Transverse colon (tissue), 4 donors: ENCODE results near the gene TMEM30B. TPM values are rescaled to one million over a fixed set of nuclear protein-coding genes. Genes with fewer than 3 reads are reported as not detected.

Experiments
- DNase-seq: peaks from one replicate; pipeline ENCODE4 v3.0.0-alpha.2; 2019
- H3K27ac ChIP-seq, 4 donors: fragments of 200-600 bp; sonication (generic); 2 replicates each; pipeline ENCODE4 v1.5.1; 2016 to 2018; ENCODE audit warnings: inconsistent platforms in 4 of 4
- H3K27me3 ChIP-seq: fragments of 200-600 bp; sonication (generic); 2 replicates; pipeline ENCODE4 v1.5.1; 2017; ENCODE audit warnings: inconsistent platforms
- H3K36me3 ChIP-seq, 4 donors: fragments of 200-600 bp; sonication (generic); 2 replicates each; pipeline ENCODE4 v1.5.1; 2017 to 2019; ENCODE audit warnings: inconsistent platforms in 4 of 4
- H3K4me1 ChIP-seq, 4 donors: fragments of 200-600 bp; sonication (generic); 2 replicates each; pipeline ENCODE4 v1.5.1; 2017 to 2020; ENCODE audit warnings: inconsistent platforms in 4 of 4
- H3K4me3 ChIP-seq, 4 donors: fragments of 200-600 bp; sonication (generic); 1 replicate in 1 of 4; 2 replicates in 3 of 4; pipeline versions ENCODE4 v1.5.1 to v1.6.1; 2017 to 2019; ENCODE audit warnings: inconsistent platforms in 4 of 4
- H3K9me3 ChIP-seq, 2 donors: fragments of 200-600 bp; sonication (generic); 2 replicates each; pipeline ENCODE4 v1.5.1; 2017 to 2019; ENCODE audit warnings: inconsistent platforms in 2 of 2
- EP300 ChIP-seq: sonication (generic); formaldehyde crosslinking; IDR thresholded peaks from one replicate; pipeline ENCODE4 v1.6.1; 2017; ENCODE audit warnings: antibody characterized with exemption, low read depth
- POLR2A ChIP-seq: fragments of 450-650 bp; IDR thresholded peaks from one replicate; pipeline ENCODE4 v1.6.1; 2016; ENCODE audit warnings: antibody characterized with exemption, mild to moderate bottlenecking, moderate library complexity
- POLR2AphosphoS5 ChIP-seq, 3 donors: sonication (generic); formaldehyde crosslinking; IDR thresholded peaks; one replicate each; pipeline ENCODE4 v1.6.1; 2016; ENCODE audit warnings: antibody characterized with exemption in 3 of 3
- WGBS, 2 donors: methylation state at CpG; one replicate each; pipeline ENCODE4 v1.1.5; 2018; ENCODE audit warnings: low coverage in 1 of 2; 5-methylcytosine and 5-hydroxymethylcytosine counted together
- in situ Hi-C, 4 donors: fragments of 200-750 bp; cut with MboI; loops; one replicate each; pipeline versions ENCODE4 v1.15.0 to v1.15.1; 2017; ENCODE audit warnings: low sequenced_read_pairs in 3 of 4, low pct_ligation_motif_present in 1 of 4, low pct_unique_long_range_greater_than_20kb in 1 of 4
- intact Hi-C: fragments of 100-400 bp; cut with DNase I; formaldehyde crosslinking; loops from one replicate; pipeline ENCODE4 v1.15.1; 2023; ENCODE audit warnings: low total_unique reads
- total RNA-seq, 4 donors: library from RNA; depleted of rRNA; stranded (reverse); fragments of >200 nt; gene quantifications; one replicate each; pipeline ENCODE4 v1.1.0, GENCODE V29; 2016
- TF ChIP-seq, protein P1 (sequence below), 5 experiments: fragments of 200-600 bp in 3 of 5; fragments of 450-650 bp in 2 of 5; sonication (generic) in 3 of 5; IDR thresholded peaks; 1 replicate in 2 of 5; 2 replicates in 3 of 5; pipeline ENCODE4 v1.5.1; 2016 to 2017; ENCODE audit warnings: antibody characterized with exemption in 5 of 5, inconsistent platforms in 3 of 5, mild to moderate bottlenecking in 2 of 5, moderate library complexity in 1 of 5

Gene TMEM30B
- total RNA-seq, 4 donors from 2014 or later, result 50.4 to 141 (median 71.2) TPM

DNA sequence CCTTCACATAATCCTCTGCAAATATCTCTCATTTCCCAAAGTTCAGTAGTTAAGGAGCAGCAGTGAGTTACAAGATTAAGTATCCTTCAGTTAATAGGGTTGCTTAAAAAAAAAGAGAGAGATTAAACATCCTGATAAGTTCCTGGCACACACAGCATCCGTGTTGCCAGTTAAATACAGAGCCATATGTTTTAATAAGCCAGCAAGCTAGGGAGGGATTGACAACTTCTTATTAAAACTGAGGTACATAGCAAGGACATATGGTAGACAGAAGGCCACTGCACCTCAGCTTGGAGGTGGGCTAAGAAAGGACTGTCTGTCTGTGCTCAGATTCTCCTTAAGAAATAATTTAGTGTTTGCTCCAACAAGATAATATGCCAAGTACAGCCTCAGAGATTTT lies 9.6 kb upstream of the TMEM30B start:
- no peak for DNase-seq
- Histone ChIP-seq H3K4me1 (peaks cover 0 to 11% (median 5%) of the 10 kb centered on the region in 4 donors), H3K9me3 (no peaks in the 10 kb centered on the region), H3K27me3 (no peaks in the 10 kb centered on the region), H3K27ac (no peak overlapping the region), H3K4me3 (no peak overlapping the region), H3K36me3 (no peaks in the 10 kb centered on the region)
- intact Hi-C loops (no loop called here), in situ Hi-C loops (loop anchor here in 3 of 4 donors (10.0 to 25.0 kb wide), 3 partner anchors 164 to 547 kb away; no protein-coding TSS in a partner anchor)
- no peak for TF ChIP-seq EP300
- WGBS, 2 donors, result 33 to 73% methylated on average over 1 of the region's 1 CpG

DNA sequence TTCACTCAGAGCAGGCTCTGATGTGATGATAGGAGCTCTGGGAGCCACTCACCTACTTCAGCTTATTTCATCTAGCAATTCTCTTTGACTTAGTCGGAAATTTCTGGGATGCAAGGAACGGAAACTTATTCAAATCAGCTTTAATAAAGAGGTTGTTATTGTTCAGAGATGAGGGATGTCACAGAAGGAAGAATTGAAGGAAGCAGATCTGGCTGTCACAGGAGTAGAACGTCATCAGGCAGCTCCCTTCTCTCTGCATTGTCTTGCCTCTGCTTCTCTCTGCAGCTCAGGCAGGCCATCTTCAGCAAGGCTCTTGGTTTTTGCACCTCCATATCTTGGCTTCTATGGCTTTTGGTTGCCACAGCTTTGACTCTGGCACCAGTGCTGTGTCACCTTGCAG lies 7.6 kb upstream of the TMEM30B start:
- WGBS, 2 donors, result 76 to 80% methylated on average over 3 of the region's 3 CpGs
- Histone ChIP-seq H3K36me3 (no peaks in the 10 kb centered on the region), H3K9me3 (no peaks in the 10 kb centered on the region), H3K4me1 (peaks cover 0 to 29% (median 11%) of the 10 kb centered on the region in 4 donors), H3K4me3 (no peak overlapping the region), H3K27me3 (no peaks in the 10 kb centered on the region), H3K27ac (no peak overlapping the region)
- no peak for DNase-seq
- in situ Hi-C loops, result loop anchor here in 3 of 4 donors (25.0 kb wide), 2 partner anchors 449 to 549 kb away; no protein-coding TSS in a partner anchor
- TF ChIP-seq, protein P1, sequence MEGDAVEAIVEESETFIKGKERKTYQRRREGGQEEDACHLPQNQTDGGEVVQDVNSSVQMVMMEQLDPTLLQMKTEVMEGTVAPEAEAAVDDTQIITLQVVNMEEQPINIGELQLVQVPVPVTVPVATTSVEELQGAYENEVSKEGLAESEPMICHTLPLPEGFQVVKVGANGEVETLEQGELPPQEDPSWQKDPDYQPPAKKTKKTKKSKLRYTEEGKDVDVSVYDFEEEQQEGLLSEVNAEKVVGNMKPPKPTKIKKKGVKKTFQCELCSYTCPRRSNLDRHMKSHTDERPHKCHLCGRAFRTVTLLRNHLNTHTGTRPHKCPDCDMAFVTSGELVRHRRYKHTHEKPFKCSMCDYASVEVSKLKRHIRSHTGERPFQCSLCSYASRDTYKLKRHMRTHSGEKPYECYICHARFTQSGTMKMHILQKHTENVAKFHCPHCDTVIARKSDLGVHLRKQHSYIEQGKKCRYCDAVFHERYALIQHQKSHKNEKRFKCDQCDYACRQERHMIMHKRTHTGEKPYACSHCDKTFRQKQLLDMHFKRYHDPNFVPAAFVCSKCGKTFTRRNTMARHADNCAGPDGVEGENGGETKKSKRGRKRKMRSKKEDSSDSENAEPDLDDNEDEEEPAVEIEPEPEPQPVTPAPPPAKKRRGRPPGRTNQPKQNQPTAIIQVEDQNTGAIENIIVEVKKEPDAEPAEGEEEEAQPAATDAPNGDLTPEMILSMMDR (IDR thresholded peaks at IDR 0.05), result no peak
- no peak for TF ChIP-seq EP300
- TF ChIP-seq POLR2AphosphoS5 (IDR thresholded peaks at IDR 0.05), result no peak
- no peak for TF ChIP-seq POLR2A
- intact Hi-C loops, result no loop called here

DNA sequence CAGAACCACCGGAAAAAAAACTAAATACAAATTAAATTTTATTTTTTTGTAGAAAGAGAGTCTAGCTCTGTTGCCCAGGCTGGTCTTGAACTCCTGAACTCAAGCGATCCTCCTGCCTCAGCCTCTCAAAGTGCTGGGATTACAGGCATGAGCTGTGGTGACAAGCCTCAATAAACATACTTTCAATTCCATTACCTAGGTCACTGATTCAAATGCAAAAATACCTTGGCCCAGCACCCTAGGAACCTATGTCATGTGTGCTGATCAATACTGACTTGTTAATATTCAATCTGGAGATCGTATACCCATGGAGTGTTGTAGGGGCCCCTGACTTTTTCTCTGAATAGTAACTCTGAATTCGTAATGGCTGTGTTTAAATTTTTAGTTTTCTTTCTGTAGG lies 7.1 kb upstream of the TMEM30B start:
- in situ Hi-C loops (loop anchor here in 3 of 4 donors (25.0 kb wide), 2 partner anchors 449 to 549 kb away; no protein-coding TSS in a partner anchor), intact Hi-C loops (no loop called here)
- H3K27me3 ChIP-seq, result no peaks in the 10 kb centered on the region
- 79 to 87% methylated on average over 4 of the region's 4 CpGs for WGBS, 2 donors
- H3K9me3 ChIP-seq, result no peaks in the 10 kb centered on the region
- no peak overlapping the region for H3K27ac ChIP-seq
- no peak overlapping the region for H3K4me3 ChIP-seq
- TF ChIP-seq POLR2AphosphoS5 (IDR thresholded peaks at IDR 0.05) (no peak), POLR2A (no peak), EP300 (no peak)
- TF ChIP-seq, protein P1 (IDR thresholded peaks at IDR 0.05), result no peak
- no peaks in the 10 kb centered on the region for H3K36me3 ChIP-seq
- peaks cover 0 to 34% (median 11%) of the 10 kb centered on the region in 4 donors for H3K4me1 ChIP-seq
- DNase-seq, result no peak

DNA sequence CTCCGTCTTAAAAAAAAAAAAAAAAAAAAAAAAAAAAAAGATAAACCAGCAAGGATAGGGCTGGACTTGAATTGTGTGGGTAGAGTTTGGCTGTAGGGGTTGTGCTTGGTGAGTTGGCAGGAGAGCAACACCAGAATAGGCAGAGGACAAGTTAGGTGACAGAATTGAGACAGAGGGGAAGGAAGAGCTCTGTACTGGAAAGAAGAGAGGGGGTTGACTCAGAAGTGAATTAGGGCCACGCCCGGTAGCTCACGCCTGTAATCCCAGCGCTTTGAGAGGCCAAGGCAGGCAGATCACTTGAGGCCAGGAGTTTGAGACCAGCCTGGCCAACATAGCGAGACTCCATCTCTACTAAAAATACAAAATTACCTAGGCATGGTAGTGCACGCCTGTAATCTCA lies 6.1 kb upstream of the TMEM30B start:
- peaks cover 0 to 41% (median 11%) of the 10 kb centered on the region in 4 donors for H3K4me1 ChIP-seq
- TF ChIP-seq POLR2A (no peak), POLR2AphosphoS5 (IDR thresholded peaks at IDR 0.05) (no peak), EP300 (no peak)
- TF ChIP-seq, protein P1 (IDR thresholded peaks at IDR 0.05), result no peak
- WGBS, 2 donors, result 68 to 93% methylated on average over 3 to 7 of the region's 7 CpGs
- no peak for DNase-seq
- intact Hi-C loops, result no loop called here
- in situ Hi-C loops, result loop anchor here in 3 of 4 donors (25.0 kb wide), 2 partner anchors 450 to 550 kb away; no protein-coding TSS in a partner anchor
- no peak overlapping the region for H3K4me3 ChIP-seq
- no peaks in the 10 kb centered on the region for H3K36me3 ChIP-seq
- no peaks in the 10 kb centered on the region for H3K27me3 ChIP-seq
- H3K27ac ChIP-seq, result no peak overlapping the region
- no peaks in the 10 kb centered on the region for H3K9me3 ChIP-seq
